Measurements from ENCODE around the gene DHX32. TPM values are rescaled to one million over a fixed set of nuclear protein-coding genes. Genes with fewer than 3 reads are reported as not detected.

Gene DHX32
- total and polyA plus RNA-seq, 2 donors (not counting 3 experiments of a cell fraction or from before 2014, with no cell fraction given), result 17.1 to 29.6 TPM

DNA sequence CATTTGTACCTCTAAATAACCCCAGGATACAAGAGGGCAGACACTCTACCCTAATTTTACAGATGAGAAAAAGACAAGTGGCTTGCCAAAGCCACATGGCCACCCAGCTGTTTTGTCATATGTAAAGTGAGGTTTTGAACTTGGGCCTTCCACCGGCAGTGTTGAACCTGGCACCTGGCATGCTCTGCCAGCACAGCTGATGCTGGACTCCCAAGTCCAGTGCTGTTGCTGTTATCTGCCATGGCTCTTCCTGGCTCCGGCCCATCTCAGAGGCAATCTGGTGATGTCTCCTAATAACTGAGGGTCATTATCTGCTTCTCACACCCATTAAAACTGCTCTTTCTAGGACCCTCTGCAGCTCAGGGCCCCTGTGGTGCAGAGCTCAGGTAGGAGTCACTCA is 32.7 kb downstream of the DHX32 start:
- Histone ChIP-seq H3K27ac (ENCODE audit: insufficient read depth, low read depth, low read length) (no peak overlapping the region), H3K9ac (replicated peaks; ENCODE audit: extremely low read depth, insufficient read depth, low read length) (no peak overlapping the region), H3K4me1 (ENCODE audit: control insufficient read depth, extremely low read depth, insufficient read depth, low read length) (no peaks in the 10 kb centered on the region), H3K79me2 (ENCODE audit: control insufficient read depth, insufficient read depth, low read length) (no peaks in the 10 kb centered on the region), H2AFZ (ENCODE audit: low read depth, low read length) (no peak overlapping the region), H3K9me1 (replicated peaks; ENCODE audit: control insufficient read depth, extremely low read depth, insufficient read depth, low read length) (no peaks in the 10 kb centered on the region), H3K4me3 (replicated peaks in 1 of 3; ENCODE audit: insufficient read depth in 1 of 3, low read depth in 1 of 3, low read length in 3 of 3) (no peak overlapping the region), H4K20me1 (replicated peaks; ENCODE audit: control insufficient read depth, extremely low read depth, insufficient read depth, low read length) (no peaks in the 10 kb centered on the region), H3K36me3 (ENCODE audit: control insufficient read depth in 2 of 2, extremely low read depth in 1 of 2, insufficient read depth in 2 of 2, low read length in 2 of 2) (peaks cover 4% of the 10 kb centered on the region in 2 experiments), H3K27me3 (ENCODE audit: control insufficient read depth in 2 of 2, insufficient read depth in 2 of 2, low read length in 2 of 2) (no peaks in the 10 kb centered on the region), H3K9me3 (replicated peaks; ENCODE audit: control insufficient read depth, insufficient read depth, low read length) (no peaks in the 10 kb centered on the region), H3K4me2 (ENCODE audit: insufficient read depth, low read length) (no peak overlapping the region)
- no TSS peak for BruUV-seq (replicated peaks)
- TF ChIP-seq, protein P1, sequence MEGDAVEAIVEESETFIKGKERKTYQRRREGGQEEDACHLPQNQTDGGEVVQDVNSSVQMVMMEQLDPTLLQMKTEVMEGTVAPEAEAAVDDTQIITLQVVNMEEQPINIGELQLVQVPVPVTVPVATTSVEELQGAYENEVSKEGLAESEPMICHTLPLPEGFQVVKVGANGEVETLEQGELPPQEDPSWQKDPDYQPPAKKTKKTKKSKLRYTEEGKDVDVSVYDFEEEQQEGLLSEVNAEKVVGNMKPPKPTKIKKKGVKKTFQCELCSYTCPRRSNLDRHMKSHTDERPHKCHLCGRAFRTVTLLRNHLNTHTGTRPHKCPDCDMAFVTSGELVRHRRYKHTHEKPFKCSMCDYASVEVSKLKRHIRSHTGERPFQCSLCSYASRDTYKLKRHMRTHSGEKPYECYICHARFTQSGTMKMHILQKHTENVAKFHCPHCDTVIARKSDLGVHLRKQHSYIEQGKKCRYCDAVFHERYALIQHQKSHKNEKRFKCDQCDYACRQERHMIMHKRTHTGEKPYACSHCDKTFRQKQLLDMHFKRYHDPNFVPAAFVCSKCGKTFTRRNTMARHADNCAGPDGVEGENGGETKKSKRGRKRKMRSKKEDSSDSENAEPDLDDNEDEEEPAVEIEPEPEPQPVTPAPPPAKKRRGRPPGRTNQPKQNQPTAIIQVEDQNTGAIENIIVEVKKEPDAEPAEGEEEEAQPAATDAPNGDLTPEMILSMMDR (IDR thresholded peaks at IDR 0.05; ENCODE audit: extremely low read depth in 1 of 2, insufficient read depth in 1 of 2, low read depth in 1 of 2, low read length in 2 of 2), result no peak
- no peak for TF ChIP-seq MYC (IDR thresholded peaks at IDR 0.05; ENCODE audit: low read depth, low read length)
- TF ChIP-seq JUN (IDR thresholded peaks at IDR 0.05; ENCODE audit: borderline replicate concordance, insufficient read depth, insufficient read length, low read depth), result no peak
- TF ChIP-seq, protein P2, sequence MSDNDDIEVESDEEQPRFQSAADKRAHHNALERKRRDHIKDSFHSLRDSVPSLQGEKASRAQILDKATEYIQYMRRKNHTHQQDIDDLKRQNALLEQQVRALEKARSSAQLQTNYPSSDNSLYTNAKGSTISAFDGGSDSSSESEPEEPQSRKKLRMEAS (IDR thresholded peaks at IDR 0.05; ENCODE audit: insufficient read depth, insufficient read length), result no peak
- TF ChIP-seq POLR2A (IDR thresholded peaks at IDR 0.05; ENCODE audit: low read depth, low read length), result no peak
- no peak for TF ChIP-seq FOS (IDR thresholded peaks at IDR 0.05; ENCODE audit: borderline replicate concordance, insufficient read depth, low read length)
- TF ChIP-seq POLR2AphosphoS5 (IDR thresholded peaks at IDR 0.05; ENCODE audit: insufficient read depth, low read depth, low read length), result no peak
- no peak for TF ChIP-seq EZH2 (IDR thresholded peaks at IDR 0.05; ENCODE audit: borderline replicate concordance, low read depth, low read length, severe bottlenecking)
- no peak for TF ChIP-seq GATA2 (IDR thresholded peaks at IDR 0.05; ENCODE audit: insufficient read depth, insufficient read length, low read depth, low read length)
- DNase-seq (ENCODE audit: low read depth, low spot score) (no peak), FAIRE-seq (no peak)
- ChIA-PET CTCF (no interaction called here), POLR2A (no interaction called here)
- dilution Hi-C loops (cut with MboI; ENCODE audit: extremely low pct_ligation_motif_present, low sequenced_read_pairs) (no loop called here), intact Hi-C loops (cut with micrococcal nuclease) (no loop called here)
